Osteocyte (in vitro differentiated cells): ENCODE results near the gene MMP24. TPM values are rescaled to one million over a fixed set of nuclear protein-coding genes. Genes with fewer than 3 reads are reported as not detected.

Experiments
- DNase-seq: peaks from one replicate; pipeline ENCODE4 v3.0.0; 2021; ENCODE audit warnings: mixed read lengths; ENCODE audit not compliant: unreplicated experiment; ENCODE audit errors: extremely low spot score
- H3K27ac Mint-ChIP-seq: one replicate; pipeline ENCODE4 v1.8.0; 2021; ENCODE audit warnings: mild to moderate bottlenecking, mixed read lengths; ENCODE audit not compliant: unreplicated experiment
- H3K27me3 Mint-ChIP-seq: one replicate; pipeline ENCODE4 v1.8.0; 2021; ENCODE audit warnings: mixed read lengths; ENCODE audit not compliant: unreplicated experiment
- H3K36me3 Mint-ChIP-seq: one replicate; pipeline ENCODE4 v1.8.0; 2021; ENCODE audit warnings: mixed read lengths; ENCODE audit not compliant: unreplicated experiment
- H3K4me1 Mint-ChIP-seq: one replicate; pipeline ENCODE4 v1.8.0; 2021; ENCODE audit warnings: mixed read lengths; ENCODE audit not compliant: unreplicated experiment
- H3K4me3 Mint-ChIP-seq: one replicate; pipeline ENCODE4 v1.8.0; 2021; ENCODE audit warnings: mild to moderate bottlenecking, moderate library complexity, mixed read lengths; ENCODE audit not compliant: unreplicated experiment
- H3K9me3 Mint-ChIP-seq: one replicate; pipeline ENCODE4 v1.8.0; 2021; ENCODE audit warnings: mixed read lengths; ENCODE audit not compliant: unreplicated experiment
- CTCF ChIP-seq: fragments of 200-600 bp; sonication (generic); IDR thresholded peaks from 2 replicates; pipeline ENCODE4 v1.5.0; 2021; ENCODE audit warnings: antibody characterized with exemption, mild to moderate bottlenecking, moderate library complexity
- total RNA-seq: library from RNA; stranded (reverse); gene quantifications from 2 replicates; pipeline ENCODE4 v1.2.1, GENCODE V29; 2021

MMP24 gene
- total RNA-seq, 1 donor from 2014 or later: 0.54 TPM

- no peak for DNase-seq
- H3K9me3 Mint-ChIP-seq: no peaks in the 10 kb centered on the region
- H3K27ac Mint-ChIP-seq: no peak overlapping the region
- peak; percentile 79 for TF ChIP-seq CTCF
- no peaks in the 10 kb centered on the region for H3K4me1 Mint-ChIP-seq
- no peaks in the 10 kb centered on the region for H3K27me3 Mint-ChIP-seq
- H3K4me3 Mint-ChIP-seq: no peak overlapping the region
- H3K36me3 Mint-ChIP-seq: peaks cover 13% of the 10 kb centered on the region
Measured at GRCh38 chr20:35269055-35269781, 42.7 kb downstream of the MMP24 start.

DNA sequence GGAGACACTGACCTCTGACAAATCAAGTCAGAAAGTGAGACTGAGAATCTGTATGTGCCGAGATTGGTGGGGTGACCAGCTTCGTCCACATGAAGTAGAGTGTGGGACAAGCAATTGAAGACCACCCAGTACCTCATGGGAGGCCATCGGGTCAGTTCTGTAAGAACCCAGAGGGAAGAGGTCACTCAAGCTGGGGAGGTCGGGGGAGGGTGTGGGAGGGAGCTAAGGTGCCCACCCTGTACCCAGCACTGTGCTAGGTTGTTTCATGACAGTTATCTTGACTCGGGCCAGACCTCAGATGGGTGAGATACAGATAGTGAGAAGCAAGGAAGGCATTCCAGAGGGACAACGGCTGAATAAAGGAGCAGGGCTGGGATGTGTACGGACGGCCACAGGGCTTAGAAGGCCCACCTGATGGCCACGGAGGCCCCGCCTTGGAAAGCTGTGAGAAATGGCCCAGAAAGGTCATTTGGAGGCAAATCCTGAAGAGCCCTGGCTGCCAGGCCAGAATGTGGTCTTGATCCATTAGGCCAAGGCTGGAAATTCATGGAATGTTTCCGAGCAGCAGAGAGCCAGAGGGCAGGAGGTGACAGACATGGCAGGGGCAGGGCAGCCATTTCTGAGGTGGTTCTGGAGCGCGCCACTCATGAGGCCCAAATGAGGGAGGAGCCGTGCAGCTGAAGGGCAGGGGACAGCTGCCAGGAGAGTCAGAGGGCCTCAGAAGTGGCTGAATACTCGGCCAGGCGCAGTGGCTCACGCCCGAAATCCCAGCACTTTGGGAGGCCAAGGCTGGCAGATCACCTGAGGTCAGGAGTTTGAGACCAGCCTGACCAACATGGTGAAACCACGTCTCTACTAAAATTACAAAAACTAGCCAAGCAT, 43.8 kb downstream of the MMP24 start:
- Mint-ChIP-seq H3K9me3 (no peaks in the 10 kb centered on the region), H3K27ac (peak overlapping the region; percentile 5)

DNA sequence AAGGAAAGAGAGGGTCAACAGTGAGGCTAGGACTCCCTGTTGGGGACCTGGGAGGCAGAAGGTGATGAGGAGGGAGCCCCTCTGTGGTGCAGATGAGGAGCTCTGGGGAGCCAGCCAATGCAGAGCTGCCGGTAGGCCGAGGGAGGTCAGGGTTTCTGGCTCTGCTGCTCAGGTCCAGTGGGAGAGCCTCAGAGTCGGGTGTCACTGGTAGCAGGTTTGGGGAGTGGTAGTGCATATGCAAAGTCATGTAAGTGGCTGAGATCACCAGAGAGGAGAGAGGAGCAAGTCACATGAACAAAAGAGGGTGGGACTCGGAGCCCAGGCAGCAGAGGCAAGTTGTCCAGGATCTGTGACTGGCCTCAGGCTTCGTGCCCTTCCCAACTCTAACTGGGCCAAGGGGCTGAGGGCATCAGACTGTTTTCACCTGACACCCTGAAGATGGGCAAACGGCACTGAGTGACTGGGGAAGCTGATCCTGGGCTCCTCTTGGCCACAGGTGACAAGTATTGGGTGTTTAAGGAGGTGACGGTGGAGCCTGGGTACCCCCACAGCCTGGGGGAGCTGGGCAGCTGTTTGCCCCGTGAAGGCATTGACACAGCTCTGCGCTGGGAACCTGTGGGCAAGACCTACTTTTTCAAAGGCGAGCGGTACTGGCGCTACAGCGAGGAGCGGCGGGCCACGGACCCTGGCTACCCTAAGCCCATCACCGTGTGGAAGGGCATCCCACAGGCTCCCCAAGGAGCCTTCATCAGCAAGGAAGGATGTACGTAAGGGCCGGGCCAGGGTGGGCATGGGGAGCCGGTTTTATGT, 44.8 kb downstream of the MMP24 start:
- no peaks in the 10 kb centered on the region for H3K9me3 Mint-ChIP-seq
- no peak overlapping the region for H3K4me3 Mint-ChIP-seq
- peaks cover 3% of the 10 kb centered on the region for H3K4me1 Mint-ChIP-seq
- no peak for DNase-seq
- no peak for TF ChIP-seq CTCF
- H3K27ac Mint-ChIP-seq: no peak overlapping the region
- no peaks in the 10 kb centered on the region for H3K27me3 Mint-ChIP-seq
- peaks cover 10% of the 10 kb centered on the region for H3K36me3 Mint-ChIP-seq

More for the DNA sequence above, 43.8 kb downstream of the MMP24 start:
- TF ChIP-seq CTCF: no peak
- Mint-ChIP-seq H3K4me1 (no peaks in the 10 kb centered on the region), H3K27me3 (no peaks in the 10 kb centered on the region), H3K36me3 (peaks cover 10% of the 10 kb centered on the region), H3K4me3 (no peak overlapping the region)
- DNase-seq: no peak

DNA sequence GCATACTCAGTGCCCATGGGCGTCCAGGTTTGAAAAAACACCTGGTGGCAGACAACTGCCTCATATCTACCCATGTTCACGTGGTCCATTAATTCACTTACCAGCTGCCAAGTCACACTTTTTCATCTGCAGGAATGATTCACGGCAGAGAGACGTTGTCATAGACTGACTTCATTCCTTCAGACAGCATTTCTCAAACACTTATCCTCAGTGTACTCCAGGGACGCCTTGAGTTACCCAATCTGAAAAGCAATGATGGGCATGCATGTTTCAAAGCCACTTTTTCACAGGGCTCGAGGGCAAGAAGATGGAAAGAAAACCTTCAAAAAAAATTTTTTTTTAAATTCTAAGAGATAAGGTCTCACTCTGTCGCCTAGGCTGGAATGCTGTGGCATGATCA, 45.4 kb downstream of the MMP24 start:
- Mint-ChIP-seq H3K27me3 (no peaks in the 10 kb centered on the region), H3K4me1 (peaks cover 8% of the 10 kb centered on the region), H3K27ac (no peak overlapping the region), H3K36me3 (peaks cover 5% of the 10 kb centered on the region), H3K9me3 (no peaks in the 10 kb centered on the region), H3K4me3 (no peak overlapping the region)
- no peak for DNase-seq
- TF ChIP-seq CTCF: no peak
